GM23338 (cell line): Measurements from ENCODE around the gene PLA2G6. TPM values are rescaled to one million over a fixed set of nuclear protein-coding genes. Genes with fewer than 3 reads are reported as not detected.

Source experiments
- ATAC-seq: fragments of 200-7000 bp; cut with Tn5 transposase; 3 replicates; pipeline ENCODE4 v1.9.1; 2020
- DNase-seq: peaks from one replicate; pipeline ENCODE4 v3.0.0-alpha.2; 2015; ENCODE audit warnings: low spot score
- H2AFZ ChIP-seq: fragments of 200-600 bp; sonication (generic); 2 replicates; pipeline ENCODE4 v1.8.0; 2016; ENCODE audit warnings: antibody characterized with exemption, mild to moderate bottlenecking, moderate library complexity
- H3F3A ChIP-seq: fragments of 200-600 bp; sonication (generic); replicated peaks from 2 replicates; pipeline ENCODE4 v1.8.0; 2017; ENCODE audit warnings: antibody characterized with exemption, mixed run types, low read depth
- H3K27ac ChIP-seq: fragments of 200-600 bp; sonication (generic); 2 replicates; pipeline ENCODE4 v1.6.1; 2016; ENCODE audit warnings: low read depth
- H3K27me3 ChIP-seq: fragments of 200-600 bp; sonication (generic); 2 replicates; pipeline ENCODE4 v1.8.0; 2016; ENCODE audit warnings: mild to moderate bottlenecking, mixed run types, moderate library complexity; ENCODE audit not compliant: insufficient read depth
- H3K36me3 ChIP-seq: fragments of 200-600 bp; sonication (generic); 2 replicates; pipeline ENCODE4 v1.8.0; 2016; ENCODE audit warnings: mild to moderate bottlenecking; ENCODE audit not compliant: insufficient read depth
- H3K4me1 ChIP-seq: fragments of 200-600 bp; sonication (generic); 2 replicates; pipeline ENCODE4 v1.8.0; 2016; ENCODE audit warnings: mild to moderate bottlenecking, moderate library complexity; ENCODE audit not compliant: insufficient read depth
- H3K4me2 ChIP-seq: fragments of 200-600 bp; sonication (generic); 2 replicates; pipeline ENCODE4 v1.7.1; 2017; ENCODE audit warnings: mixed run types
- H3K4me3 ChIP-seq: fragments of 200-600 bp; sonication (generic); 2 replicates; pipeline ENCODE4 v1.6.1; 2016; ENCODE audit warnings: mixed run types
- H3K79me2 ChIP-seq: fragments of 200-600 bp; sonication (generic); replicated peaks from 2 replicates; pipeline ENCODE4 v1.8.0; 2017; ENCODE audit warnings: mild to moderate bottlenecking; ENCODE audit not compliant: insufficient read depth
- H3K9me2 ChIP-seq: fragments of 200-600 bp; sonication (generic); 2 replicates; pipeline ENCODE4 v1.8.0; 2017; ENCODE audit not compliant: insufficient read depth
- H4K20me1 ChIP-seq: fragments of 200-600 bp; sonication (generic); replicated peaks from 2 replicates; pipeline ENCODE4 v1.8.0; 2017; ENCODE audit warnings: mild to moderate bottlenecking; ENCODE audit not compliant: insufficient read depth
- H3K27ac Mint-ChIP-seq: 2 replicates; pipeline ENCODE4 v1.8.0; 2020; ENCODE audit warnings: inconsistent platforms, mild to moderate bottlenecking, moderate library complexity, mixed read lengths
- H3K27me3 Mint-ChIP-seq: 3 replicates; pipeline ENCODE4 v1.8.0; 2022; ENCODE audit warnings: low read depth, mild to moderate bottlenecking, moderate library complexity, mixed read lengths, inconsistent platforms; ENCODE audit not compliant: insufficient read depth, poor library complexity
- H3K36me3 Mint-ChIP-seq: 3 replicates; pipeline ENCODE4 v1.8.0; 2021; ENCODE audit warnings: low read depth, mild to moderate bottlenecking, inconsistent platforms, moderate library complexity, mixed read lengths
- H3K4me1 Mint-ChIP-seq: 3 replicates; pipeline ENCODE4 v1.8.0; 2020; ENCODE audit warnings: mild to moderate bottlenecking, inconsistent platforms, mixed read lengths
- H3K4me3 Mint-ChIP-seq: 3 replicates; pipeline ENCODE4 v1.8.0; 2021; ENCODE audit warnings: moderate library complexity, mild to moderate bottlenecking, inconsistent platforms, mixed read lengths
- H3K9me3 Mint-ChIP-seq: 3 replicates; pipeline ENCODE4 v1.8.0; 2020; ENCODE audit warnings: moderate library complexity, mild to moderate bottlenecking, inconsistent platforms, mixed read lengths
- CREB1 ChIP-seq: fragments of 250-450 bp; sonication (Bioruptor Pico); IDR thresholded peaks from 2 replicates; pipeline ENCODE4 v1.5.0; 2020; ENCODE audit warnings: low read depth, mild to moderate bottlenecking, moderate library complexity
- EZH2 ChIP-seq: fragments of 200-600 bp; sonication (generic); IDR thresholded peaks from one replicate; pipeline ENCODE4 v1.8.0; 2017; ENCODE audit warnings: antibody characterized with exemption, mild to moderate bottlenecking, low read depth; ENCODE audit not compliant: unreplicated experiment
- EZH2phosphoT487 ChIP-seq: fragments of 200-600 bp; sonication (generic); IDR thresholded peaks from one replicate; pipeline ENCODE4 v1.8.1; 2018; ENCODE audit warnings: antibody characterized with exemption; ENCODE audit not compliant: unreplicated experiment
- JUNB ChIP-seq: IDR thresholded peaks from one replicate; pipeline ENCODE4 v1.6.1; 2016; ENCODE audit warnings: antibody characterized with exemption; ENCODE audit not compliant: unreplicated experiment
- NANOG ChIP-seq: IDR thresholded peaks from 2 replicates; pipeline ENCODE4 v1.6.1; 2016; ENCODE audit warnings: antibody characterized with exemption, borderline replicate concordance
- POLR2AphosphoS5 ChIP-seq: IDR thresholded peaks from 2 replicates; pipeline ENCODE4 v1.6.1; 2016; ENCODE audit warnings: antibody characterized with exemption, low read depth
- STAT1 ChIP-seq: IDR thresholded peaks from one replicate; pipeline ENCODE4 v1.6.1; 2016; ENCODE audit warnings: antibody characterized with exemption; ENCODE audit not compliant: unreplicated experiment
- ZNF114 ChIP-seq: fragments of 250-450 bp; sonication (Bioruptor Pico); IDR thresholded peaks from 2 replicates; pipeline ENCODE4 v1.5.0; 2020; ENCODE audit warnings: mild to moderate bottlenecking, moderate library complexity
- ZNF331 ChIP-seq: fragments of 250-450 bp; sonication (Bioruptor Pico); IDR thresholded peaks from 2 replicates; pipeline ENCODE4 v1.5.0; 2020; ENCODE audit warnings: low read depth, mild to moderate bottlenecking, moderate library complexity
- polyA plus RNA-seq: library from polyadenylated mRNA; unstranded; fragments of >200 nt; fragmentation: Nextera tagmentation; extraction: Ambion mirVana; gene quantifications from 2 replicates; pipeline ENCODE4 v1.2.1, GENCODE V29; 2016
- total RNA-seq: library from RNA; depleted of rRNA; stranded (reverse); fragments of >200 nt; shearing (Covaris generic); gene quantifications from 2 replicates; pipeline ENCODE4 v1.2.3, GENCODE V29; 2014
- TF ChIP-seq, protein P1 (sequence below): IDR thresholded peaks from one replicate; pipeline ENCODE4 v1.6.1; 2018; ENCODE audit warnings: antibody characterized with exemption; ENCODE audit not compliant: unreplicated experiment
- TF ChIP-seq, protein P2 (sequence below), 2 experiments: fragments of 200-600 bp in 1 of 2; sonication (generic) in 1 of 2; conservative IDR thresholded peaks; 2 replicates each; pipeline versions ENCODE4 v1.5.1 to v1.6.1; 2016 to 2017; ENCODE audit warnings: antibody characterized with exemption in 2 of 2, low read depth in 2 of 2, mild to moderate bottlenecking in 2 of 2, moderate library complexity in 1 of 2
- TF ChIP-seq, protein P3 (sequence below): fragments of 250-450 bp; sonication (Bioruptor Pico); IDR thresholded peaks from 2 replicates; pipeline ENCODE4 v1.5.0; 2020; ENCODE audit warnings: mild to moderate bottlenecking, moderate library complexity

The PLA2G6 gene
- total and polyA plus RNA-seq, 2 experiments from 2014 or later, result 4.5 to 12.6 TPM

DNA sequence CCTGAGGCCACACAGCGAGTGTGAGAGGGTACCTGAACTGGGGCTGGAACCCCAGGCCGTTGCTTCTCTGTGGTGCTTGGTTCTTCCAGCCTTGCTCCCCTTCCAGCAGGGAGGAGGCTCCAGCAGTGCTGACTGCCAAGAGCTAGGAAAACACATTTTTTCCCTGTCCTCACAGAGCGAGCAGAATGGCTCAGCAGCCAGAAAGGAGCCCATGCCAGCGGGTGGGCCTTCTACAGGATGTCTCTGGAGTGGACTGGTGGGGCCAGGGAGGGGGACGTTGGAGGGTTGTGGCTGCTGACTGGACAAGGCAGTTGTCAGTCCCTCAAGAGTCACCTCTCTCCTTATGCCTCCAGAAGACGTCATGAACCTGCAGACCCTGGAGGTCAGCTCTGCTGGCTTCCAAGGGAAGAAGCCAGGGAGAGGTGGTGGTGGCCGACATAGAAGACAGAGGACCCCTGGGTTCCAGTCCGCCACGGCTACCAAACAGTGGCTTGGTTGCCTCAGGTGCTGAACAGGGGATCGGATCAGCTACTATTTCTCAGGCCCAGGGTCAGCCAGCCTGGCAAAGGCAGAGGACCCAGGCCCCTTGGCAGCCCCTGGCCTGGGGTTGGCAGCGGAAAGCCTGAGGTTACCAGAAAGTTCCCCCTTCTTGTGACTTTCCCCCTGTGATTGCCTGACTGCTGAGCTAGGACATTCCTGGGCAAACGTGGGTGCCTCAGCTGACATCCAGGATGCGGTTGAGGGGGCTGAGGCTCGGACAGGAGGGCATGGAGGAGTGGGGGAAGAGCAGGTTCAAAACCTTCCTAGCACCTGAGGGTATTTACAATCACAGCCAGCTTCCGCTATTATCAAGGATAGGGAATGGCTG lies 23.9 kb upstream of the PLA2G6 start (continued):
- TF ChIP-seq, protein P1, sequence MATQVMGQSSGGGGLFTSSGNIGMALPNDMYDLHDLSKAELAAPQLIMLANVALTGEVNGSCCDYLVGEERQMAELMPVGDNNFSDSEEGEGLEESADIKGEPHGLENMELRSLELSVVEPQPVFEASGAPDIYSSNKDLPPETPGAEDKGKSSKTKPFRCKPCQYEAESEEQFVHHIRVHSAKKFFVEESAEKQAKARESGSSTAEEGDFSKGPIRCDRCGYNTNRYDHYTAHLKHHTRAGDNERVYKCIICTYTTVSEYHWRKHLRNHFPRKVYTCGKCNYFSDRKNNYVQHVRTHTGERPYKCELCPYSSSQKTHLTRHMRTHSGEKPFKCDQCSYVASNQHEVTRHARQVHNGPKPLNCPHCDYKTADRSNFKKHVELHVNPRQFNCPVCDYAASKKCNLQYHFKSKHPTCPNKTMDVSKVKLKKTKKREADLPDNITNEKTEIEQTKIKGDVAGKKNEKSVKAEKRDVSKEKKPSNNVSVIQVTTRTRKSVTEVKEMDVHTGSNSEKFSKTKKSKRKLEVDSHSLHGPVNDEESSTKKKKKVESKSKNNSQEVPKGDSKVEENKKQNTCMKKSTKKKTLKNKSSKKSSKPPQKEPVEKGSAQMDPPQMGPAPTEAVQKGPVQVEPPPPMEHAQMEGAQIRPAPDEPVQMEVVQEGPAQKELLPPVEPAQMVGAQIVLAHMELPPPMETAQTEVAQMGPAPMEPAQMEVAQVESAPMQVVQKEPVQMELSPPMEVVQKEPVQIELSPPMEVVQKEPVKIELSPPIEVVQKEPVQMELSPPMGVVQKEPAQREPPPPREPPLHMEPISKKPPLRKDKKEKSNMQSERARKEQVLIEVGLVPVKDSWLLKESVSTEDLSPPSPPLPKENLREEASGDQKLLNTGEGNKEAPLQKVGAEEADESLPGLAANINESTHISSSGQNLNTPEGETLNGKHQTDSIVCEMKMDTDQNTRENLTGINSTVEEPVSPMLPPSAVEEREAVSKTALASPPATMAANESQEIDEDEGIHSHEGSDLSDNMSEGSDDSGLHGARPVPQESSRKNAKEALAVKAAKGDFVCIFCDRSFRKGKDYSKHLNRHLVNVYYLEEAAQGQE, result no peak
- TF ChIP-seq EZH2 (no peak), POLR2AphosphoS5 (no peak), ZNF331 (no peak), STAT1 (no peak), NANOG (no peak), EZH2phosphoT487 (no peak)
- TF ChIP-seq, protein P2, sequence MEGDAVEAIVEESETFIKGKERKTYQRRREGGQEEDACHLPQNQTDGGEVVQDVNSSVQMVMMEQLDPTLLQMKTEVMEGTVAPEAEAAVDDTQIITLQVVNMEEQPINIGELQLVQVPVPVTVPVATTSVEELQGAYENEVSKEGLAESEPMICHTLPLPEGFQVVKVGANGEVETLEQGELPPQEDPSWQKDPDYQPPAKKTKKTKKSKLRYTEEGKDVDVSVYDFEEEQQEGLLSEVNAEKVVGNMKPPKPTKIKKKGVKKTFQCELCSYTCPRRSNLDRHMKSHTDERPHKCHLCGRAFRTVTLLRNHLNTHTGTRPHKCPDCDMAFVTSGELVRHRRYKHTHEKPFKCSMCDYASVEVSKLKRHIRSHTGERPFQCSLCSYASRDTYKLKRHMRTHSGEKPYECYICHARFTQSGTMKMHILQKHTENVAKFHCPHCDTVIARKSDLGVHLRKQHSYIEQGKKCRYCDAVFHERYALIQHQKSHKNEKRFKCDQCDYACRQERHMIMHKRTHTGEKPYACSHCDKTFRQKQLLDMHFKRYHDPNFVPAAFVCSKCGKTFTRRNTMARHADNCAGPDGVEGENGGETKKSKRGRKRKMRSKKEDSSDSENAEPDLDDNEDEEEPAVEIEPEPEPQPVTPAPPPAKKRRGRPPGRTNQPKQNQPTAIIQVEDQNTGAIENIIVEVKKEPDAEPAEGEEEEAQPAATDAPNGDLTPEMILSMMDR (conservative IDR thresholded peaks at IDR 0.05; ENCODE audit: low read depth in 2 of 2), result no peak

DNA sequence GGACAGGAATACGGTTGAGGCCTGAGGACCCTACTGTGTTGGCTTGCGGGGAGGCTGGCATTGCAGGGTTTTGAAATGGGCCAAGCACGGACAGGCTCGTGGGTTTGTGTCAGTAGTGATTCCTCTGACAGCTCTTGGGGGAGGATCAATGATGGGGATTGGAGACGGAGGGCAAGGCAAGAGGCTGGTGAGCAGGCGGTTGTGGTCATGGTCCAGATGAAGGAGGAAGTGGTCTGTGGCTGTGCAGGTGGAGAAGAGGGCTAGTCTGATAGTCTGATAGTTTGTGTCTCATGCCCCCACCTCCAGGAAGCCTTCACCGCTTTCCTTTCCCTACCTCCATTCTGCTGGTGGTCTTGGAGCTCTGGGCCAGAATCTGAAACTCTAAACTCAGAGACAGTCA lies 23.2 kb upstream of the PLA2G6 start:
- H3F3A ChIP-seq, result 0 out of 2 replicates have a peak, but pooled peaks cover 12% of the 10 kb centered on the region
- no peak for ATAC-seq
- Mint-ChIP-seq H3K36me3 (no peaks in the 10 kb centered on the region; the same call in 2 of the 3 replicates), H3K9me3 (no peaks in the 10 kb centered on the region; the same call in 2 of the 3 replicates), H3K27ac (no peak overlapping the region), H3K27me3 (peaks cover 14% of the 10 kb centered on the region), H3K4me3 (no peak overlapping the region; the same call in 2 of the 3 replicates), H3K4me1 (peaks cover 13% of the 10 kb centered on the region)
- H4K20me1 ChIP-seq, result peaks cover 8% of the 10 kb centered on the region; the same call in 1 of the 2 replicates
- H3K4me3 ChIP-seq, result no peak overlapping the region
- peaks cover 16% of the 10 kb centered on the region for H3K27me3 ChIP-seq
- H3K9me2 ChIP-seq, result no peaks in the 10 kb centered on the region
- no peak overlapping the region for H2AFZ ChIP-seq
- H3K27ac ChIP-seq, result no peak overlapping the region
- DNase-seq, result no peak
- no peaks in the 10 kb centered on the region for H3K36me3 ChIP-seq
- 0 out of 2 replicates have a peak, but pooled peaks cover 5% of the 10 kb centered on the region for H3K79me2 ChIP-seq
- peaks cover 4% of the 10 kb centered on the region for H3K4me1 ChIP-seq
- no peak overlapping the region for H3K4me2 ChIP-seq
- TF ChIP-seq EZH2 (no peak), CREB1 (CRISPR knock-in tag) (no peak), NANOG (no peak), ZNF114 (CRISPR knock-in tag) (no peak), JUNB (no peak), EZH2phosphoT487 (no peak)
- TF ChIP-seq, protein P3, sequence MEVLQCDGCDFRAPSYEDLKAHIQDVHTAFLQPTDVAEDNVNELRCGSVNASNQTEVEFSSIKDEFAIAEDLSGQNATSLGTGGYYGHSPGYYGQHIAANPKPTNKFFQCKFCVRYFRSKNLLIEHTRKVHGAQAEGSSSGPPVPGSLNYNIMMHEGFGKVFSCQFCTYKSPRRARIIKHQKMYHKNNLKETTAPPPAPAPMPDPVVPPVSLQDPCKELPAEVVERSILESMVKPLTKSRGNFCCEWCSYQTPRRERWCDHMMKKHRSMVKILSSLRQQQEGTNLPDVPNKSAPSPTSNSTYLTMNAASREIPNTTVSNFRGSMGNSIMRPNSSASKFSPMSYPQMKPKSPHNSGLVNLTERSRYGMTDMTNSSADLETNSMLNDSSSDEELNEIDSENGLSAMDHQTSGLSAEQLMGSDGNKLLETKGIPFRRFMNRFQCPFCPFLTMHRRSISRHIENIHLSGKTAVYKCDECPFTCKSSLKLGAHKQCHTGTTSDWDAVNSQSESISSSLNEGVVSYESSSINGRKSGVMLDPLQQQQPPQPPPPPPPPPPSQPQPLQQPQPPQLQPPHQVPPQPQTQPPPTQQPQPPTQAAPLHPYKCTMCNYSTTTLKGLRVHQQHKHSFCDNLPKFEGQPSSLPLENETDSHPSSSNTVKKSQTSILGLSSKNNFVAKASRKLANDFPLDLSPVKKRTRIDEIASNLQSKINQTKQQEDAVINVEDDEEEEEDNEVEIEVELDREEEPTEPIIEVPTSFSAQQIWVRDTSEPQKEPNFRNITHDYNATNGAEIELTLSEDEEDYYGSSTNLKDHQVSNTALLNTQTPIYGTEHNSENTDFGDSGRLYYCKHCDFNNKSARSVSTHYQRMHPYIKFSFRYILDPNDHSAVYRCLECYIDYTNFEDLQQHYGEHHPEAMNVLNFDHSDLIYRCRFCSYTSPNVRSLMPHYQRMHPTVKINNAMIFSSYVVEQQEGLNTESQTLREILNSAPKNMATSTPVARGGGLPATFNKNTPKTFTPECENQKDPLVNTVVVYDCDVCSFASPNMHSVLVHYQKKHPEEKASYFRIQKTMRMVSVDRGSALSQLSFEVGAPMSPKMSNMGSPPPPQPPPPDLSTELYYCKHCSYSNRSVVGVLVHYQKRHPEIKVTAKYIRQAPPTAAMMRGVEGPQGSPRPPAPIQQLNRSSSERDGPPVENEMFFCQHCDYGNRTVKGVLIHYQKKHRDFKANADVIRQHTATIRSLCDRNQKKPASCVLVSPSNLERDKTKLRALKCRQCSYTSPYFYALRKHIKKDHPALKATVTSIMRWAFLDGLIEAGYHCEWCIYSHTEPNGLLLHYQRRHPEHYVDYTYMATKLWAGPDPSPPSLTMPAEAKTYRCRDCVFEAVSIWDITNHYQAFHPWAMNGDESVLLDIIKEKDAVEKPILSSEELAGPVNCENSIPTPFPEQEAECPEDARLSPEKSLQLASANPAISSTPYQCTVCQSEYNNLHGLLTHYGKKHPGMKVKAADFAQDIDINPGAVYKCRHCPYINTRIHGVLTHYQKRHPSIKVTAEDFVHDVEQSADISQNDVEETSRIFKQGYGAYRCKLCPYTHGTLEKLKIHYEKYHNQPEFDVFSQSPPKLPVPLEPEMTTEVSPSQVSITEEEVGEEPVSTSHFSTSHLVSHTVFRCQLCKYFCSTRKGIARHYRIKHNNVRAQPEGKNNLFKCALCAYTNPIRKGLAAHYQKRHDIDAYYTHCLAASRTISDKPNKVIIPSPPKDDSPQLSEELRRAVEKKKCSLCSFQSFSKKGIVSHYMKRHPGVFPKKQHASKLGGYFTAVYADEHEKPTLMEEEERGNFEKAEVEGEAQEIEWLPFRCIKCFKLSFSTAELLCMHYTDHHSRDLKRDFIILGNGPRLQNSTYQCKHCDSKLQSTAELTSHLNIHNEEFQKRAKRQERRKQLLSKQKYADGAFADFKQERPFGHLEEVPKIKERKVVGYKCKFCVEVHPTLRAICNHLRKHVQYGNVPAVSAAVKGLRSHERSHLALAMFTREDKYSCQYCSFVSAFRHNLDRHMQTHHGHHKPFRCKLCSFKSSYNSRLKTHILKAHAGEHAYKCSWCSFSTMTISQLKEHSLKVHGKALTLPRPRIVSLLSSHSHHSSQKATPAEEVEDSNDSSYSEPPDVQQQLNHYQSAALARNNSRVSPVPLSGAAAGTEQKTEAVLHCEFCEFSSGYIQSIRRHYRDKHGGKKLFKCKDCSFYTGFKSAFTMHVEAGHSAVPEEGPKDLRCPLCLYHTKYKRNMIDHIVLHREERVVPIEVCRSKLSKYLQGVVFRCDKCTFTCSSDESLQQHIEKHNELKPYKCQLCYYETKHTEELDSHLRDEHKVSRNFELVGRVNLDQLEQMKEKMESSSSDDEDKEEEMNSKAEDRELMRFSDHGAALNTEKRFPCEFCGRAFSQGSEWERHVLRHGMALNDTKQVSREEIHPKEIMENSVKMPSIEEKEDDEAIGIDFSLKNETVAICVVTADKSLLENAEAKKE (CRISPR knock-in tag), result no peak
